Measurements from ENCODE around the gene ATP10A.

DNA sequence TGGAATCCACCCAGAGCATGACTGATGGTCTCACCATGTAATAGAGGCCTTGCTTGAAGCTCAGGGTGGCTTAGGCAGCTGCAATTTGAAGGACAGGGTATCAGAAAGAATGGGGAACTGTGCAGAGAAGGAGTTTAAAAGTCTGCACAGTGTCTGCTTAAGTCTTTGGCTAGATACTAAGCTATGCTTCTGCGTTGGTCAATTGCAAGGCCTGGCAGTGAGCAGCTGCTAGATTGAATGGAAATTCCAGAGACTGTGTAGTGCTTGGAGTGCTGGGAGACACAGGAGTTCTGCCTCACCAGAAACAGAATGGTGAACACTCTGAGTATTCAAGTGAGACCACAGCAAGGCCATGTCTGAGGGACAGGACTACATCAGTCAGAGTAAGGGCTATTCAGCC, 17.3 kb upstream of the ATP10A start:
- TF ChIP-seq, protein P1, sequence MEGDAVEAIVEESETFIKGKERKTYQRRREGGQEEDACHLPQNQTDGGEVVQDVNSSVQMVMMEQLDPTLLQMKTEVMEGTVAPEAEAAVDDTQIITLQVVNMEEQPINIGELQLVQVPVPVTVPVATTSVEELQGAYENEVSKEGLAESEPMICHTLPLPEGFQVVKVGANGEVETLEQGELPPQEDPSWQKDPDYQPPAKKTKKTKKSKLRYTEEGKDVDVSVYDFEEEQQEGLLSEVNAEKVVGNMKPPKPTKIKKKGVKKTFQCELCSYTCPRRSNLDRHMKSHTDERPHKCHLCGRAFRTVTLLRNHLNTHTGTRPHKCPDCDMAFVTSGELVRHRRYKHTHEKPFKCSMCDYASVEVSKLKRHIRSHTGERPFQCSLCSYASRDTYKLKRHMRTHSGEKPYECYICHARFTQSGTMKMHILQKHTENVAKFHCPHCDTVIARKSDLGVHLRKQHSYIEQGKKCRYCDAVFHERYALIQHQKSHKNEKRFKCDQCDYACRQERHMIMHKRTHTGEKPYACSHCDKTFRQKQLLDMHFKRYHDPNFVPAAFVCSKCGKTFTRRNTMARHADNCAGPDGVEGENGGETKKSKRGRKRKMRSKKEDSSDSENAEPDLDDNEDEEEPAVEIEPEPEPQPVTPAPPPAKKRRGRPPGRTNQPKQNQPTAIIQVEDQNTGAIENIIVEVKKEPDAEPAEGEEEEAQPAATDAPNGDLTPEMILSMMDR (IDR thresholded peaks at IDR 0.05) = no peak
- TF ChIP-seq POLR2A (IDR thresholded peaks at IDR 0.05) = no peak

Data from heart left ventricle (tissue), 13 donors.